HG03354 (cell line): ENCODE results near the gene PSAT1.

Experiments used
- ATAC-seq: cut with Tn5 transposase; IDR thresholded peaks from one replicate; pipeline ENCODE4 v1.9.1; 2021; ENCODE audit warnings: mild to moderate bottlenecking; ENCODE audit not compliant: unreplicated experiment, poor library complexity, severe bottlenecking

Gene PSAT1

GRCh38 chr9:78291240-78291925, 5.5 kb upstream of the PSAT1 start:
- ATAC-seq = no peak

GRCh38 chr9:78292026-78292425, 4.9 kb upstream of the PSAT1 start:
- no peak for ATAC-seq

- ATAC-seq = no peak
Measured at GRCh38 chr9:78292716-78293497, 4.0 kb upstream of the PSAT1 start.

- ATAC-seq = no peak
Measured at GRCh38 chr9:78294290-78295176, 2.4 kb upstream of the PSAT1 start.

GRCh38 chr9:78295177-78295575, 1.7 kb upstream of the PSAT1 start:
- no peak for ATAC-seq

GRCh38 chr9:78295731-78296130, 1.2 kb upstream of the PSAT1 start:
- no peak for ATAC-seq

GRCh38 chr9:78296201-78296892, 578 bp upstream of the PSAT1 start:
- no peak for ATAC-seq

GRCh38 chr9:78297672-78297961, 692 bp downstream of the PSAT1 start:
- no peak for ATAC-seq

GRCh38 chr9:78298046-78298765, 1.3 kb downstream of the PSAT1 start:
- ATAC-seq = no peak

- ATAC-seq = no peak
Measured at GRCh38 chr9:78300209-78300608, 3.3 kb downstream of the PSAT1 start.

- no peak for ATAC-seq
Measured at GRCh38 chr9:78301466-78301865, 4.5 kb downstream of the PSAT1 start.

- no peak for ATAC-seq
Measured at GRCh38 chr9:78303377-78304062, 6.6 kb downstream of the PSAT1 start.

GRCh38 chr9:78304357-78304756, 7.4 kb downstream of the PSAT1 start:
- ATAC-seq = no peak

- ATAC-seq = no peak
Measured at GRCh38 chr9:78306222-78307076, 9.5 kb downstream of the PSAT1 start.

GRCh38 chr9:78307360-78307759, 10.4 kb downstream of the PSAT1 start:
- no peak for ATAC-seq

- no peak for ATAC-seq
Measured at GRCh38 chr9:78309066-78309465, 12.1 kb downstream of the PSAT1 start.

- ATAC-seq = no peak
Measured at GRCh38 chr9:78311075-78311474, 14.2 kb downstream of the PSAT1 start.
